SK-N-SH (cell line): ENCODE measurements around the gene STRADA.

ENCODE experiments used
- CTCF ChIP-seq: fragments of 200-600 bp; sonication (generic); IDR thresholded peaks from 2 replicates; pipeline ENCODE4 v1.6.1; 2017; ENCODE audit warnings: antibody characterized with exemption, mild to moderate bottlenecking, moderate library complexity
- ELF1 ChIP-seq: IDR thresholded peaks from 2 replicates; pipeline ENCODE4 v1.4.0; 2012
- EZH2phosphoT487 ChIP-seq: fragments of 200-600 bp; sonication (generic); IDR thresholded peaks from 2 replicates; pipeline ENCODE4 v1.6.1; 2017; ENCODE audit warnings: low read depth, mixed run types, mild to moderate bottlenecking, antibody characterized with exemption, moderate library complexity, borderline replicate concordance
- GABPA ChIP-seq: IDR thresholded peaks from 2 replicates; pipeline ENCODE4 v1.4.0; 2012; ENCODE audit warnings: low read depth, mild to moderate bottlenecking
- IRF3 ChIP-seq: fragments of 150-350 bp; IDR thresholded peaks from 2 replicates; pipeline ENCODE4 v1.6.1; 2016; ENCODE audit warnings: mild to moderate bottlenecking, low read depth, low read length
- JUND ChIP-seq: IDR thresholded peaks from 2 replicates; pipeline ENCODE4 v1.4.0; 2012
- MEF2A ChIP-seq: IDR thresholded peaks from 2 replicates; pipeline ENCODE4 v1.4.0; 2012; ENCODE audit warnings: low read depth, borderline replicate concordance
- PBX3 ChIP-seq: IDR thresholded peaks from 2 replicates; pipeline ENCODE4; 2012
- RAD21 ChIP-seq: IDR thresholded peaks from 2 replicates; pipeline ENCODE4 v1.6.1; 2012; ENCODE audit warnings: mild to moderate bottlenecking, low read length
- RCOR1 ChIP-seq: fragments of 150-350 bp; IDR thresholded peaks from 2 replicates; pipeline ENCODE4 v1.6.1; 2017; ENCODE audit warnings: antibody characterized with exemption, low read length
- RXRA ChIP-seq: IDR thresholded peaks from 2 replicates; pipeline ENCODE4 v1.4.0; 2012; ENCODE audit warnings: low read depth, mild to moderate bottlenecking, borderline replicate concordance
- SMC3 ChIP-seq: IDR thresholded peaks from 2 replicates; pipeline ENCODE4 v1.6.1; 2012; ENCODE audit warnings: low read depth, low read length, improper control_type of control experiment
- TAF1 ChIP-seq: IDR thresholded peaks from 2 replicates; pipeline ENCODE4 v1.6.1; 2012; ENCODE audit warnings: low read depth, mild to moderate bottlenecking, low read length, moderate library complexity, borderline replicate concordance

- TF ChIP-seq RXRA (no peak), CTCF (no peak), PBX3 (no peak), GABPA (no peak), MEF2A (no peak), ELF1 (no peak), TAF1 (no peak), IRF3 (no peak), JUND (no peak), RCOR1 (no peak), RAD21 (no peak), SMC3 (no peak), EZH2phosphoT487 (no peak)
Observed at GRCh38 chr17:63659850-63660249, 81.7 kb downstream of the STRADA start.
